NCI-H2227 (cell line): Measurements from ENCODE around the gene VAT1L.
A peak's percentile ranks its signal among the peaks of the same experiment; 100 is the strongest.

ENCODE experiments used
- DNase-seq: peaks from one replicate; lab custom pipeline; 2025; ENCODE audit not compliant: unreplicated experiment; lab: John Stamatoyannopoulos, UW

VAT1L gene

DNA sequence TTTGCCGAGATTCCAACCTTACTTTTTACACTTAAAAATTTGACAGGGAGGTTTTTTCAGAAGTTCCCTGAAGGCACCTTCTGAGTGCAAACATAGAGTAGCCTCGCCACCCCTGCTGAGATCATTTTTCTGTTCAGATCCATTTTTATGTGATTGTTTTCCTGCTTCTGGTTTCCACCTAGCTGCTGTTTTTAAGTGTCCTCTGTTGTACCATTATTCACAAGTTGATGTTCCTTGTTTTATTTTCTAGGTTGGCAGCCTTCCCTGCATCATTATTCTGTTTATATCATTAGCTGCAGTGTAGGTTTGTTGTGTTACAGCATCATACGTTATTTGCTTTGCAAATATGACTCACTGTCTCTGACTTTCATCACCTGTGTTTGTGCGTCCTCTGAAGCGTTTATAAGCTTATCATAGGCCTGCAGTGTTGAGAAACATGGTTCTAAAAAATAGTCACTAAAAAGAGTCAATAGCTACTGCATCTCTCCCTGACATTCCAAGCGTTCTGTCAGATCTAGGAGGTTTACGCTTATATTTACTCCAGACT is 117.1 kb downstream of the VAT1L start:
- no peak for DNase-seq

DNA sequence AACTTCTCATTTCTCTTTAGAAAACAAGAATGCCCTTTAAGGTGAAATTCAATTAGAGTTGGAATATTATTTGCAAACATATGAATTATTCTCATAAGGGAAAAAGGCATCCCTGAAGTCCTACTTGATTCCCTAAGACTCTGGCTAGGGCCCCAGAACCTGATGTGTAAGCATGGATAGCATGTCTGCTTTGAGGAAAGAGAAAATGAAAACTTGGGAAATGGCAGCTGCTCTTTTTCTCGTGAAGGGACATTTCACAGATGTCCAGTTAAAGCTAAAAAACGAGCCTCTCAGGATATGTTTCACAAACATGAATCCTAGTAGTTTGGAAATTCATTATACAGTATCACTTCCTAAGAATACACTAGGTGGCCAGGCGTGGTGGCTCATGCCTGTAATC is 121.7 kb downstream of the VAT1L start:
- DNase-seq: no peak

DNA sequence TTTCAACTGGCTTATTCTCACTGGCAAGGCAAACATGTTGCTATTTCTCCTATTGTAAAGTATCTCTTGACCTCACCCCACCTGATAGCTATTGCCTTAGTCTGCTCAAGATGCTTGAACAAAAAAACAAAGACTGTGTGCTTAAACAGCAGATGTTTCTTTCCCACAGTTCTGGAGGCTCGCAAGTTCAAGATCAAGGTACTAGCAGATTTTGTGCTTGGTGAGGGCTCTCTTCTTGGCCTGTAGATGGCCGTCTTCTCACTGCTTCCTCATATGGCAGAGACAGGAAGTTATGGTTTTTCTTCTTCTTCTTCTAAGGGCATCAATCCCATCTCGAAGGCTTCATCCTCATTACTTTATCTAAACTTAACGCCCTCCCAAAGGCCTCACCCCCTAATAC is 124.3 kb downstream of the VAT1L start:
- DNase-seq: no peak

DNA sequence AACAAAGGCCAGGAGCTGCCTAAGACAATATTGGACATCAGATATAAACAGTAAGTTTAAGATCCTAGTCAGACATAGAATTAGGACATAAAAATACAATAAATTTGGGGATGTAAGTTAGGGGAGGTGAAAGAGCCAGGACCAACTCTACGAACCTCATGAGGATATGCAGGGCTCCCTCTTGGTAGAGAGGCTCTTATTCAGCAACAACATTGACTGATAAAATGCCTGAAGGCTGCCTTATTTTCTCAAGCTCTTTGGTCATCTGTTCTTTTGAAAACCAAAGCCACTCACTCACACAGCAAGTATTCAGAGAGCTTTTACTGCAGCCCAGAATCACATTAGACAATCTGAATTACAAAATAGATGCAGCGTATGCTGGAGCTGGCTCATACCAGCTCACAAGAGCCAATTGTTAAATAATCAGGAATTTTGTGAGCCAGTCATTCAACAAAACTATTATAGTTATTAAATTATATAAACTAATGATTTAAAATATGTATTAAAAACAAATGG is 125.4 kb downstream of the VAT1L start:
- no peak for DNase-seq

DNA sequence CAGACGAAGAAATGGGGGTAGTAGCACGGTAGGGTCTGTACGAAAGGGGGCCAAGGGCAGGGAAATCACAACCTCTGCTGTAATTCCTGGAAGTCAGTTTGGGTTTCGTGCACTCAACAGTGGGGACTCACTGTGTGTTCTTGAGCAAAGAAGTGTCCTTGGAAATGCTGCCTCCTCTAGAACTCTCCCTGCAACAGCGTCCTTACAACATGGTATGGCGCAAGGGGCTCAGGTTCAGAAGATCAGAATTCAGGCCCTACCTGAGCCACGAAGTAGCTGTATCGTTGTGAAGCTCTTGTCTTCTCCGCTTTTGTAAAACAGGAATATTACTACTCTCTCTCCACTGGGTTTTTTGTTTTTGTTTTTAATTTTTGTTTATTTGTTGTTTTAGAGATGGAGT is 127.7 kb downstream of the VAT1L start:
- DNase-seq: no peak

DNA sequence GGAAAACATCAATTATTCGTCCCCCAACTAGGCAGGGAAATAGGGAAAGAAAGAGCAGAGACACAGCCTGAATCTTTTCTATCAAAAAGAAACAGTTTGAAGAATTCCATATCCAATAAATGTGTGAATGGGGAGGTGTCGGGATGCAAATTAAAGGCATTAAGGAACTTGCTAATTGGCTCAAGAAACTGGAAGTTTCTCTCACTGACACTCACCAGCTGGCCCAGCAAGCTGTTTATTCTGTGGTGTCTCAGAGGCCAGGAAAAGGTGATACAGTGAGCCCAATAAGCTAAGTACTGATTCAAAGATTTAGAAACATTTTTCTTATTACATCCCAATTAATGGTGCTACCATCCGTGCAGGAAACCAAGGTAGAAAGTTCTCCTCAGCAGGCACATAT is 129.6 kb downstream of the VAT1L start:
- no peak for DNase-seq

DNA sequence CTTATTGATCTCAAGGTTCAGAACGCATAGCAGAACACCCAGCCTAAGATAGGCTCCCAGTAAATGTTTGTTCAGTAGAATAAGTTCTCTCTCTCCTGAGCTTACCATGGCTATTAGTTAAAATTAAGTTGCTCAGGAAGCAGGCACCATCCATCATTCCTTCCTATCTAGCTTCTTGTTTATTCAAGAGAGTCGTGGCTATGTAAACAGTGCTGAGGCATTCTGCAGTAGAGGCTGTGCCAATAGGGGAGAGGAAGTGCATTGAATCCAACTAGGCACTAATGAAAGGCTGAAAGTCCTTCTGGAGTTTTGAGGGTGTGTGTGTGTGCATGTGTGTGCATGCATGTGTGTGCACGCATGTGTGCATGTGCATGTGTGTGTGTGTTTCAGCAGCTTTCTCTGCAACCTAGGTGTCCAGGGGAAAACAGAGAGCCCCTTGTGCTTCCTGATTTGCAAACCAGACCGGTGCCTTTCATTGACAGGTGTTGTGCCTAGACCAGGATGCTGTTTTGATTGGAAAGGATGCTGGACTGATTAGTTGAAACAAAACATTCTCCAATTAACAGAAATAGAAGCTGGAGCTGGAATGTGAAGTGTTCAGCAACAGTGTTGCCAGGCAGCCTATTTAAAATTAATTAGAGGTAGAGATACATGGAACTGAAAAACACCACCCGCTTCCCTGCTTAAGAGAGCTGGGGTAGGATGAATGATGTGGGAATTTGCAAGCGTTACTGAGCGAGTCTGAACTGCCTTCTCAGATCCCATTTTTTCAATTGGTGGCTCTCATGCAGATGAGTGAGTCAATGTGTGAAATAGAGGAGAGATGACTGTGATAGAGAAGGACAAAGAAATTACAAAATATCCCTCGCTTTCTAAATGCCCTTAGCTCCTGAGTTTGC is 130.7 kb downstream of the VAT1L start:
- DNase-seq: no peak

DNA sequence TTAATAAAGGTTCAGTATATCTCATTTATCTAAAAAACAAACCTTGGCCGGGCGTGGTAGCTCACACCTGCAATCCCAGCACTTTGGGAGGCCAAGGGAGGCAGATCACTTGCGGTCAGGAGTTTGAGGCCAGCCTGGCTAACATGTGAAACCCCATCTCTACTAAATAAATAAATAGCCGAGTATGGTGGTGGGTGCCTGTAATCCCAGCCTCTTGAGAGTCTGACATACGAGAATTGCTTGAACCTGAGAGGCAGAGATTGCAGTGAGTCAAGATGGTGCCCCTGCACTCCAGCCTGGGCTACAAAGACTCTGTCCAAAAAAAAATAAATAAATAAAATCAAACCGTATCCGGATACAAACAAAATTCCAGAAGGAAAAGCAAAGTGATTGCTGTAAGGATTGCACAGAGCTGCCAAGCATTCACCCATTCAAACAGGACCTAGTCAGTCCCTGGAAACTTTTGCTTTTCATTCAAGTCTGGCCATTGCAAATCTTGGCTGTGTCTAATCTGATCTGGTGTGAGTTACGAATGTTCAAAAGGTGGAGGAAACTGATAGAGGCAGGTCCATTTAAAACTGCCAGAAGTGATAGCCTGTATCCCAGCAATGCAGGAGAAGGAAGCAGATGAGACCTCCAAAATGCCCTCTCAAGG is 131.5 kb downstream of the VAT1L start:
- DNase-seq: no peak

DNA sequence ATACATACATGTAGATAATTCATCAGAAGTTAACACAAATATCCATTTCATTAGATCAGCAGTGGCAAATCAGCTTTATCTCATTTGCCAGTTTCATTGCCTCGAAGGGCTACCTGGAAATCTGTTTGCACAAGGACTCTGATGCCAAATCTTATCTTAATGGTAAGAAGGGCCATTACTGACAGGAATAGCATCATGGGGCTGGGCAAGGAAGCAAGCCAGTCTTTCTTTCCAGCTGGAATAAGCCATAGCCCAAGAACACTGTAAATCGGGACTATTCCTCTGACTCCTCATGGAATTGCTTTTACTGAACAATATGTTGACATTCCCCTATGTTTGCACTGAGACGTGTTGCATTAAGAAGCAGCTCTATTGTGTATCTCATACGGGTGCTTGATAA is 132.6 kb downstream of the VAT1L start:
- DNase-seq: no peak

DNA sequence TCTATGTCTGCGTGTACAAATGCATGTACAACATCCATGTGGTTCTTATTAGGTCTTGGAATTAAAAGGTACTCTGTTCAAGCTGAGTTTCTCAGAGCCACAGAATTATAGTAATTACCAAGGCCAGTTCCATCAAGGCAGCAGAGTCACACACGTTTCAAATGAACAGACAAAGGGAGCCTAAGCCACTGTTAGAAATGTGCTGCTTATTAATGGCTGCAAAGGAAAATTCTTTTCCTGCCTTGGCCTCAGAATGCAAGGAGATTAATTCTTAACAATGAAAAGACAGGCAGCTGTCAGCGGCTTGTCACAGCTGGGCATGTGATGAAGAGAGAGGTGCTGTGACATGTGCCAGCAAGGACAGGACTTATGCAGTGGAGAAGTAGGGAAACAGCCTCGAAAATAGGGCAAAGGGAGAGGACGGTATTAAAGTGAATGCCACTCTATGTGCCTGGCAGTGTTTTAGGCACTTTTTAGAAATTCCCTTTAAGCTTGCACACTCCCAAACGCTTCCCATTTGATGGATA is 133.9 kb downstream of the VAT1L start:
- DNase-seq: no peak

DNA sequence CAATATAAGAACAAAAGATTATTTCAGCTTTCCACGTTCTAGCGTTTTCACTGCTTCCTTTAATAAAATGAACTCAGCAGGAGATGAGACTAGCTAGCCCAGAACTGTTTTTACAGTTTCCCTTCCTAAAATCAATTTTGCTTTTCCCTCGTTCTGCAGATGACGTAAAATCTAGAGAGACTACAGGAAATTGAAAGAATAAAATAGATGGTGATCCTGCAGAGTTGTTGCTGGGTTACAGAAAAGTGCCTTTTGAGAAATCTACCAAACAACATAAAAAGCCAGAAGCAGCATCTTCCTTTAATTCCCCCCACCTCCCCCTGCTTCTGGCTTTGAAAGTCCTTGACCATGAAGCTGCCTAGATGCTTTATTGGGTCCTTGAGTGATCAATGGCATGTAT is 137.2 kb downstream of the VAT1L start:
- DNase-seq: no peak

DNA sequence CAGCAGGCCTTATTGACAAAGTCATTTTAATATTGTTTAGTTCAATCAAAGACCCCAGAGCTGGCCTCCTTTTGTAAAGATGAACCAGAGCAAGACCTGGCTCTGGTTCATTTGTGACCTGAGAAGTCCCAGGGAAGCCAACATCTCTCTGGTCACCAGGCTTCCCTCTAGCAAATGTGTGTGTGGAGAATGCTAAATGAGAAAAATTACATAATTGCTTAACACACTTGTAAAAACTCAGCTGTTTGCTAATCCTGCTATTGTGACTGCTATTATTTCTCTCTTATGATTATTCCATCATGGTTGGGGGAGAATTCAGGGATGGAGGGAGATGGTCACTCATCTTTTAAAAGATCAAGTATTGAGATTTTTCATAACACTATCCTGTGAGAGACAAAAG is 139.7 kb downstream of the VAT1L start:
- DNase-seq: peak; percentile 8

DNA sequence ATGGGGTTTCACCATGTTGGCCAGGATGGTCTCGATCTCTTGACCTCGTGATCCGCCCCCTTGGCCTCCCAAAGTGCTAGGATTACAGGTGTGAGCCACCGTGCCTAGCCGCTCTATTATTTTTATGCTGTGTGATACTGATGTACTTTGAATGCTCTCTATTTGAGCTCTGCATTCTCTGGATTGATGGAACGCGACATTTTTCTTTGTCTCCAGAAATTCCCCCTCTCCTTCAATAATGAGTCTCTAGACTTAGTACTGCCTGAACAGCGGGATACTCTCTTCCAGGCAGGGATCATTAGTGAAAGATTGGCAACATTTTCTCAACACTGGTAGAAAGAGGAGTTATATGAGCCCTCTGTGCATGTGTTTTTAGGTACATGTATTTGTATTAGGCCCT is 140.6 kb downstream of the VAT1L start:
- no peak for DNase-seq

DNA sequence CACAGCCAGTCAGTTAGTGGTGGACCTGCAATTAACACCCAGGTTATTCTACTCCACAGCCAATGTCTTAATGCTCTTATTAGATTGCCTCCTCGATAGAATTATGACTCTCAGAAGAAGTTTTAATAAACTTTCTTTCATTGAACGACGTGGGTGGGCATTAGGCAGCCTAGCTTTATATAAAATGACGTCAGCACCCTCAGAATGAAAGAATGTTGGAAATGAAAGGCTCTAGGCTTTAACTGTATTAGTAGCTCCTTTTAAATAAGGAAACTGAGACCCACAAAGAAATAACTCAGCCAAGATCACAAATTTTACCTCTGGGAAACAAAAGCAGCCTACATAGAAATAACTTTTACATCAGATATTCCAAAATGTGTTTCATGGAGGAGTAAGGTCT is 142.7 kb downstream of the VAT1L start:
- no peak for DNase-seq

DNA sequence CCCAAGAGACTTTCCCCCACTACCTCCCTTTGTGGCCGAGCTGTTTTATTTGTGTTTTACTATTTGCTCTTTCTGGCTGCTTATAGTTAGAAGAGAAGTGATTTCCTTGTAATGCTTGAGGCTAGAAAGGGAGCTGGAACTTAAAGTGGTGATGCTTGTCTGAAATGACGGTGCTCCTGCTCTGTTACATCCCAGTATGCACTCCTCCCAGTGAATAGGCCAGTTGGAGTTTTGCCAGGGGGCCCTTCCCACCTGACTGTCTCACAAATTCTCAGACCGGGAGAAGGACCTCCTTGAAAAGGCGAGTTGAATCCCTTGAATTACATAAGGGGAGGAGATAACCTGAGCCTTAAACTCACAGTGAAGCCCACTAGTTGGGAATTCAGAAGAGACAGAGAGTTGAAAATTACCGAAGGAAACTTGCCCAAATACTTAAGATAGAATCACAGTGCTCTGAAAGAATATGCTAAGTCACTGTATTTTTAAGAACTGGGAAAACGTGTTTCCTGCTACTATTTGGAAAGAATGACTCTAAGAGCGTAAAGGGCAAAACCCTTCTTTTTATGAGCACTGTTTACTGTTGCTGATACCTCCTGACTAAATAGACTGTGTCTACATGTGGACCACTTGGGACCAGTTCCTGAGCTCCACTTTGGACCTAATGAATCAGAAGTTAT is 149.2 kb downstream of the VAT1L start:
- DNase-seq: no peak

DNA sequence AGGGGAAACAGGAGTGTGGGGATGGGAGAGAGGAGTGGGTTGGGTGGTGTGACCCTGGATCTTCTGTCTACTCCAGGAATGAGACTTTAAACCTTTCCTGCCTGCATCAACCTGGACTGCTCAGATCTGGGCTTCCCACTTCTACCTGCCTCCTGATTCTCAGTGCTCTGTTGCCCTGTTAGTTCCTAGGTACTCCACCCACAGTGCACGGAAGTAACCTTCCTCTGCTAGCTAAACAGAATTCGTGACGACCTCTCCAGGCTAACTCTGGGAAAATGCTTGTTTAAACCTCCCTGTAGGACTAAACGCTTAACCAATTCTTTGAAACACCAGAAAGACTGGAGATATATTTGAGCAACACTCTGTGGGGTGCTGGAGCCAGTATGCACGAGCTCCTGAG is 150.5 kb downstream of the VAT1L start:
- no peak for DNase-seq

DNA sequence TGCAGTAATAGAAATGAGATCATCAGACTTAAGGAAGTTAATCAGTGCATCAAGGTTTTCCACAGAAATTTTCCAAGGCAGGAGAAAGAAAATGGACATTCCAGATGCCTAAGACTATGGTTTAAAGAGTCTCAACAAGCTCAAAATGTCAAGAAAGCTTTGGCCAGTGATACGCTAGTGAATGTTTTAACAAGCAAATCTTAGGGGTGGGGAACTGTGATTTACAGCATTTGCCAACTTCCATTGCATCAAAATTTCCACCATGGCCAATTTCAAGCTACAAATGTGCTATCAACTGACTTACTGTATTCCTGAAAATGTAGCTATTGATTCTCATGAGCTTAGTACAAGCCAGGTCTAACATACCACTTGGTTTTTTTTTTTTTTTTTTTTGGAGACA is 151.6 kb downstream of the VAT1L start:
- no peak for DNase-seq

DNA sequence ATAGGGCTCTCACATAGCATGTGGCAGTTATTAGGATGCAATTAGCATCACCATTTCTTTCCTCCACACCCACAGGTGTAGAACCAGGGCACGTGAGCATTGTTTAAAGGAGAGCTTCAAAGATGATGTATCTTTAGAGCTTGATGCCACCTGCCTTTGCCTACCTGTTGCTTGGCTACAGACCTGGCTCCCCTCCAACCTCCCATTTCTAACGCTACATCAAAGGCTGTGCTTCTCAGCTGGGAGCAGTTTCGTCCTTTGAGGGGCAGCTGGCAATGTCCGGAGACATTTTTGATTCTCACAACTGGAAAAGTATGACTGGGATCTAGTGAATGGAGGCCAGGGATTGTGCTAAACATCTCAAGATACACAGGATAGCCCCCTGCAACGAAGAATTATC is 155.4 kb downstream of the VAT1L start:
- peak; percentile 15 for DNase-seq

DNA sequence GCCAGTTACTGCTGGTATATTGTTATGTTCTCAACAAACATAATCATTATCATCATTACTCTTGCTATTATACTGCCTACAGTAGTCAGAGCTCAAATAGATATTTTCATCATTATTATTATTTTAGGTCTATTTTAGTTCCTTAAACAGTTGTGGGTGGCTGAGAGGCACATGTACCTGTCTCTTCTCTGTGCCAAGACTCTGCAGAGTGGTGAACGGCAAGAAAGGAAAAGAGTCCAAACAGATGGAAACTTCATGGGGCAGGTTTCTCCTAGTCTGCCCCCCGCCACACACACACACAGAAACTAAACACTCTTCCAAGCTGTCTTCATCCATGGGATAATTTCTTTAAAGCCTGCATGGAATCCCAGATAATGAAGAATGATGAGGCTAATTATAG is 156.3 kb downstream of the VAT1L start:
- no peak for DNase-seq

DNA sequence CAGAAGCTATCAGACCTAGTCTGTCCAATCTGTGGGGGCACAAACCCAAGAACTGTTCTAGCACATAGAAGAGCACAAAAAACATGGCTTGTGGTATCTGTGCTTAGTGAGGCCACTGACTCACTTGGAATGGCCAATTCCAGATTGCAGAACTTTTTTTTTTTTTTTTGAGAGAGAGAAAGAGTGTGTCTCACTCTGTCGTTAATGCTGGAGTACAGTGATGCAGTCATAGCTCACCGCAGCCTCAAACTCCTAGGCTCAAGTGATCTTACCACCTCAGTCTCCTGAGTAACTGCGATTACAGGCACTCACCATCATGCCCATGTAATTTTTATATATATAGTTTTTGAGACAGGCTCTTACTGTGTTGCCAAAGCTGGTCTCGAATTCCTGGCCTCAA is 156.8 kb downstream of the VAT1L start:
- peak; percentile 22 for DNase-seq

DNA sequence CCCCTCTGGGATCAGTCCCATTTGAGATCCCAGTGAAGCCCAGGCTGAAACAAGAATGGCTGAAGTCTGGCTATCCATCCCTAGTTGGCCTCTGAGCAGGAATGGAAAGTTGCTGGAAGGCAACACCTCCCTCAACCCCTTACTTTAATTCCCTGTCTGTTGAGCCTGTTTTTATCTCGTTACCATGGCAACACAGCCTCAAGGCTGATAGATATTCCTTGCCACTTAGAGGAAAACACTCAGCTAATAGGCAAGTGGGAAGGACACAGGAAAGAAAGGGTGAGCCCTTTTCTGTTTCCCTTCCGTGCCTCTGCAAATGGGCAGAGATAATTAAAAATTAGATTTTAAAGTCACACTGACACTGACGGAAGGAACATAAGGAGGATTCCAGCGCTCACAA is 158.5 kb downstream of the VAT1L start:
- DNase-seq: peak; percentile 67
